Heart right ventricle (tissue), 16 donors: ENCODE data around the gene ECSCR. TPM values are rescaled to one million over a fixed set of nuclear protein-coding genes. Genes with fewer than 3 reads are reported as not detected.

Experiments used
- ATAC-seq, 8 donors: fragments of 200-7000 bp; cut with Tn5 transposase; one replicate each; pipeline ENCODE4 v1.9.1; 2020; ENCODE audit warnings: mild to moderate bottlenecking in 8 of 8, moderate library complexity in 8 of 8, moderate number of reproducible peaks in 1 of 8
- DNase-seq, 2 donors: peaks; one replicate each; pipeline ENCODE4 v3.0.0-alpha.2; 2020
- H3K27ac ChIP-seq, 10 donors: fragments of 200-600 bp; sonication (generic) in 2 of 10; one replicate each; pipeline versions ENCODE4 v1.5.0 to v1.8.0; 2020 to 2022; ENCODE audit warnings: mild to moderate bottlenecking in 3 of 10
- H3K27me3 ChIP-seq, 7 donors: fragments of 200-600 bp; one replicate each; pipeline ENCODE4 v1.8.0; 2021 to 2022; ENCODE audit warnings: mild to moderate bottlenecking in 2 of 7
- H3K36me3 ChIP-seq, 9 donors: fragments of 200-600 bp; sonication (generic) in 1 of 9; one replicate each; pipeline versions ENCODE4 v1.5.0 to v1.8.0; 2020 to 2022; ENCODE audit warnings: mild to moderate bottlenecking in 2 of 9
- H3K4me1 ChIP-seq, 9 donors: fragments of 200-600 bp; sonication (generic) in 1 of 9; one replicate each; pipeline versions ENCODE4 v1.5.0 to v1.8.0; 2020 to 2022; ENCODE audit warnings: mild to moderate bottlenecking in 4 of 9
- H3K4me3 ChIP-seq, 10 donors: fragments of 200-600 bp; sonication (generic) in 2 of 10; one replicate each; pipeline versions ENCODE4 v1.5.0 to v1.8.0; 2020 to 2022; ENCODE audit warnings: mild to moderate bottlenecking in 7 of 10, moderate library complexity in 2 of 10
- H3K9me3 ChIP-seq, 11 donors: fragments of 200-600 bp in 10 of 11; sonication (generic) in 2 of 11; one replicate each; pipeline versions ENCODE4 v1.5.0 to v1.8.0; 2013 to 2022; ENCODE audit warnings: mild to moderate bottlenecking in 2 of 11, control low read depth in 1 of 11, moderate library complexity in 1 of 11
- CTCF ChIP-seq, 9 donors: fragments of 200-600 bp; sonication (generic) in 2 of 9; IDR thresholded peaks; one replicate each; pipeline versions ENCODE4 v1.5.0 to v1.8.0; 2021 to 2022; ENCODE audit warnings: antibody characterized with exemption in 9 of 9, mild to moderate bottlenecking in 5 of 9, moderate library complexity in 1 of 9
- WGBS, 2 donors: extraction: QIAGEN DNeasy Blood & Tissue Kit; methylation state at CpG; one replicate each; pipeline ENCODE4 v1.1.7; 2013; ENCODE audit warnings: inconsistent platforms in 1 of 2; 5-methylcytosine and 5-hydroxymethylcytosine counted together
- intact Hi-C, 10 donors: fragments of 100-400 bp; cut with DNase I; formaldehyde crosslinking; loops; one replicate each; pipeline versions ENCODE4 v1.11.1 to v1.14.2; 2022
- polyA plus RNA-seq, 2 donors: library from polyadenylated mRNA; stranded (reverse); fragments of 200-250 nt; gene quantifications; one replicate each; pipeline ENCODE4 v1.2.3, GENCODE V29; 2013
- total RNA-seq, 10 donors: library from RNA; stranded (reverse); fragmentation: NEBNext Ultra II Directional in 3 of 10; extraction: Animal tissue kit (Norgen Biotek cat#: 25700) in 3 of 10; gene quantifications; one replicate each; pipeline versions ENCODE4 v1.2.1 to v1.2.4, GENCODE V29; 2021 to 2023
- donor health status: Arrhythmogenic right ventricular cardiomyopathy.
- donor health status: ischemic (EF 13 %, LVEDD 7.1; RV severe dilation, severe dysfunction).
- donor health status: healthy with polysubstance abuse.
- donor health status: DM: no; HTN: yes; CAD: no.
- donor health status: DM: no; HTN: no; CAD: no.
- donor health status: ischemic (EF 25% LVEDD 6.9; RV normal size, moderate dysfunction).
- donor health status: ischemic (EF 25% LVEDD 5.7; RV mildly dilated, moderate dysfunction).
- donor health status: healthy.
- donor health status: DM: yes; HTN: yes; CAD: no.
- donor health status: Ischemic cardiomyopathy.
- donor health status: ischemic (EF 35%, LVEDD 5.7; RV mildly dilated, moderate dysfunction).
- donor health status: nonischemic (EF 11% LVEDD 7.7; RV severe dilation, severe dysfunction).
- donor health status: DM: yes; HTN: yes; CAD: no.
- donor health status: PGD.
- donor health status: ischemic (EF 29% LVEDD 5.4; RV normal size, mild dysfunction).
- donor health status: nonischemic (EF 23%, LVEDD 6.1; RV moderate dilation, normal function).

The ECSCR gene
- total and polyA plus RNA-seq, 12 donors, result 11.0 to 64.2 (median 19.2) TPM

- peaks cover 0 to 83% (median 0%) of the 10 kb centered on the region in 9 donors for H3K36me3 ChIP-seq
- 83 to 87% methylated on average over 3 of the region's 3 CpGs for WGBS, 2 donors
- intact Hi-C loops, result no loop called here
- DNase-seq (no peak), ATAC-seq (peak in 2 of 8 donors; percentile 19 to 41)
- no peaks in the 10 kb centered on the region for H3K9me3 ChIP-seq
- H3K27me3 ChIP-seq, result no peaks in the 10 kb centered on the region
- no peak for TF ChIP-seq CTCF (IDR thresholded peaks at IDR 0.05)
- no peak overlapping the region for H3K27ac ChIP-seq
- H3K4me3 ChIP-seq, result no peak overlapping the region
- peaks cover 0 to 14% (median 3%) of the 10 kb centered on the region in 9 donors for H3K4me1 ChIP-seq
Measured at GRCh38 chr5:139451878-139452660, 10.5 kb downstream of the ECSCR start.

- Histone ChIP-seq H3K27ac (no peak overlapping the region), H3K9me3 (no peaks in the 10 kb centered on the region), H3K27me3 (no peaks in the 10 kb centered on the region), H3K36me3 (peaks cover 0 to 74% (median 0%) of the 10 kb centered on the region in 9 donors), H3K4me1 (peaks cover 0 to 17% (median 4%) of the 10 kb centered on the region in 9 donors), H3K4me3 (no peak overlapping the region)
- DNase-seq (no peak), ATAC-seq (no peak)
- WGBS, 2 donors, result 94% methylated on average over 2 of the region's 2 CpGs
- intact Hi-C loops, result no loop called here
- no peak for TF ChIP-seq CTCF (IDR thresholded peaks at IDR 0.05)
Measured at GRCh38 chr5:139451176-139451575, 11.4 kb downstream of the ECSCR start.

- DNase-seq (no peak), ATAC-seq (no peak)
- H3K4me3 ChIP-seq, result no peak overlapping the region
- 84 to 85% methylated on average over 5 of the region's 5 CpGs for WGBS, 2 donors
- H3K4me1 ChIP-seq, result peaks cover 0 to 18% (median 6%) of the 10 kb centered on the region in 9 donors
- intact Hi-C loops, result no loop called here
- peaks cover 0 to 50% (median 0%) of the 10 kb centered on the region in 9 donors for H3K36me3 ChIP-seq
- H3K9me3 ChIP-seq, result no peaks in the 10 kb centered on the region
- H3K27me3 ChIP-seq, result no peaks in the 10 kb centered on the region
- no peak for TF ChIP-seq CTCF (IDR thresholded peaks at IDR 0.05)
- no peak overlapping the region for H3K27ac ChIP-seq
Measured at GRCh38 chr5:139446956-139447779, 15.4 kb downstream of the ECSCR start.

GRCh38 chr5:139445325-139446170 is 17.0 kb downstream of the ECSCR start:
- Histone ChIP-seq H3K9me3 (no peaks in the 10 kb centered on the region), H3K36me3 (peaks cover 0 to 35% (median 0%) of the 10 kb centered on the region in 9 donors), H3K27me3 (no peaks in the 10 kb centered on the region), H3K27ac (peak overlapping the region in 2 of 10 donors; percentile 3 to 25), H3K4me3 (no peak overlapping the region), H3K4me1 (peaks cover 0 to 18% (median 6%) of the 10 kb centered on the region in 9 donors)
- peak in 4 of 8 donors; percentile 18 to 54 (median 37) for ATAC-seq
- no peak for TF ChIP-seq CTCF (IDR thresholded peaks at IDR 0.05)
- no peak for DNase-seq
- 43 to 50% methylated on average over 7 of the region's 7 CpGs for WGBS, 2 donors
- intact Hi-C loops, result no loop called here
